MG63 (cell line): ENCODE measurements around the gene HAO2. TPM values are rescaled to one million over a fixed set of nuclear protein-coding genes. Genes with fewer than 3 reads are reported as not detected.
A peak's percentile ranks its signal among the peaks of the same experiment; 100 is the strongest.
"Not testable (repeated sequence)": the region's sequence is repeated elsewhere in the genome, so short reads cannot be mapped to it uniquely, and the experiment has no call there.

ENCODE experiments used
- DNase-seq: peaks from one replicate; pipeline ENCODE4 v3.0.0-alpha.2; 2020
- H3K27me3 ChIP-seq: fragments of 250-450 bp; sonication (Bioruptor Pico); 2 replicates; pipeline ENCODE4 v1.5.1; 2020; ENCODE audit warnings: mild to moderate bottlenecking, moderate library complexity
- H3K36me3 ChIP-seq: fragments of 250-450 bp; sonication (Bioruptor Pico); 2 replicates; pipeline ENCODE4 v1.5.1; 2020; ENCODE audit warnings: mild to moderate bottlenecking, moderate library complexity
- H3K4me3 ChIP-seq: fragments of 250-450 bp; sonication (Bioruptor Pico); 2 replicates; pipeline ENCODE4 v1.5.1; 2020; ENCODE audit warnings: mild to moderate bottlenecking, moderate library complexity
- H3K9me3 ChIP-seq: fragments of 250-450 bp; sonication (Bioruptor Pico); 2 replicates; pipeline ENCODE4 v1.5.1; 2020; ENCODE audit warnings: mild to moderate bottlenecking, moderate library complexity
- total RNA-seq: library from RNA; depleted of rRNA; stranded (reverse); fragments of >200 nt; shearing (Covaris generic); gene quantifications from 2 replicates; pipeline ENCODE4 v1.2.3, GENCODE V29; 2014; ENCODE audit warnings: low replicate concordance

The HAO2 gene
- total RNA-seq, 1 experiment from 2014 or later = not detected

DNA sequence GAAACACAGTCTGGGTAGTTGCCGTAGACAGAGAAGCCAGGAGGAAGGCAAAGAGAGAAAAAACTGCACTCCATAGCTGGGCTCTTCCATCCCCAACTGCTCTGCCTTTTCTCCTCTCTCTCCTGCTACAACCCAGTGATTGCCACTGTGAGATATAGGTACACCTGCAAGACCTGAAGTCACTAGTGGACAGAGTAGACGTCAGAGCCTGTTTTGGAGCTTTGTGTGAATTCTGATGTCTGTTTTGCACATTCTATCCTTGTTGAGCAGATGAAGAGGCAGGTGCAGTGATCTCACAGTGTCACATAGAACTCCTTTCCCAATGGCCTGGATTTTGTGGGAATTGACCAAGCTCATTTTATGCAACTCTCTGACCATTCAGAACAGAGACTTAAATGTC lies 2.2 kb downstream of the HAO2 start:
- Histone ChIP-seq H3K36me3 (no peaks in the 10 kb centered on the region), H3K4me3 (no peak overlapping the region), H3K27me3 (no peaks in the 10 kb centered on the region), H3K9me3 (no peaks in the 10 kb centered on the region)
- no peak for DNase-seq

DNA sequence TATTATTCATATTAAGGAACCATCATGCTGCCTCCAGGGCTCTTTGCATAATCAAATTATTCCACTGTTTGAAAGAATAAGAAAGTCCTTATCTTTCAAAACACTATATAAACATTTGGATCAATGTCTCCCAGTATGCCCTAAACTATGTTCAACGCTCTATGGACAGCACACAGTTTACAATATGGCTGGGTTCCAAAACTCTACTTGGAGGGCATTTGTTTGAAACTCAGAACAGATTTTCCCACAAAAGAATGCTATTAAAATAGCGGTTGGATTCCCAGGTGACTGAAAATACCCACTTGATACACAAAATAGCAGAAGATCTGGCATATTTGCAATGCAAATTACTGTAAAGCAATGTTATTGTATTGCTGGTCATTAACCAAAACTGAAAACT lies 3.2 kb downstream of the HAO2 start:
- Histone ChIP-seq H3K4me3 (no peak overlapping the region), H3K9me3 (no peaks in the 10 kb centered on the region), H3K36me3 (no peaks in the 10 kb centered on the region), H3K27me3 (no peaks in the 10 kb centered on the region)
- DNase-seq = no peak

DNA sequence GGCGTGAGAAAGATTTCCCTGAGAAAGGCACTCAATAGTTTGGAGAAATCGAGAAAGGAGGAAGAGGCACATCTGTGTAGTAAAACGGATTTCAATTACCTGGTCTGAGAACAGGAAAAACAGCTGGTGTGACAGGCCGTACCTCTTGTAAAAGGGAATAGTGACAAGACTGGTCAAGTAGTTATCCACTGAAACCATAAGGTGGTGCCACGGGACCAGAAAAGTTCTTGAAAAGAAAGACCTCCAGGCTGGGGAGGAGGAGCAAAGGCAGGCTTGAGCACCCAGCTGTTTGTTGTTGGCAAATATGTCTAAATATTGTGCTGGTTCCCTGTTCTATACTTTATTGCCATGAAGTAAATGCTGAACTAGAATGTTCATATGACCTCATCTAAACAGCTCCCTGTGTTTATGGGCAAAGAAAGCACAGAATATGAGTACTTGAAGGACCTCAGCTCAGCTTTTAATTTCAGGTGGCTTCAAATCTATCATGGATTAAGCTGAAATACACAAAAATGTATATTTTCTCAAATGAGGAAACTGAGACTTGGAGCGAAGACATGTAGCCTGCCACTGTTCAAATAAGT lies 4.0 kb downstream of the HAO2 start:
- no peaks in the 10 kb centered on the region for H3K36me3 ChIP-seq
- H3K4me3 ChIP-seq = no peak overlapping the region
- H3K27me3 ChIP-seq = no peaks in the 10 kb centered on the region
- peak; percentile 26 for DNase-seq
- H3K9me3 ChIP-seq = no peaks in the 10 kb centered on the region

DNA sequence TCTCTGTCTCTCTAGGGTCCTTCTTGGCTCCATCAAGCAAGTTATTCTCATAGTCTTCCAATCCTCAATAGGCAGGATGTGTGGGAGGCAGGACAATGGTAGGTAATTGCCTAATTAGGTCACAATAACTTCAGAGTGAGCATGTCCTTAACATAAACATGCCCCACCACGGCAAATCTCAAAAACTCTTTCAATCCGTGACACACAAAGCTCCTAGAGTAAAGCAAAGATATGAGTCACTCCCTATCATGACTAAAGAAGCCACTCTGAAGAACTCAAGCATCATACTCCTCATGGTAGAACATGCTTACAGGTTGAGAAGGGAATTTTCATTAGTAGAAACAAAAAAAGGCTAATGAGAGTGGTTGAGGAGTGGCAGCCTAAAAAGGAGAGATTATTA lies 4.9 kb downstream of the HAO2 start:
- DNase-seq = peak; percentile 55
- H3K36me3 ChIP-seq = no peaks in the 10 kb centered on the region
- H3K27me3 ChIP-seq = no peaks in the 10 kb centered on the region
- H3K4me3 ChIP-seq = no peak overlapping the region
- no peaks in the 10 kb centered on the region for H3K9me3 ChIP-seq

DNA sequence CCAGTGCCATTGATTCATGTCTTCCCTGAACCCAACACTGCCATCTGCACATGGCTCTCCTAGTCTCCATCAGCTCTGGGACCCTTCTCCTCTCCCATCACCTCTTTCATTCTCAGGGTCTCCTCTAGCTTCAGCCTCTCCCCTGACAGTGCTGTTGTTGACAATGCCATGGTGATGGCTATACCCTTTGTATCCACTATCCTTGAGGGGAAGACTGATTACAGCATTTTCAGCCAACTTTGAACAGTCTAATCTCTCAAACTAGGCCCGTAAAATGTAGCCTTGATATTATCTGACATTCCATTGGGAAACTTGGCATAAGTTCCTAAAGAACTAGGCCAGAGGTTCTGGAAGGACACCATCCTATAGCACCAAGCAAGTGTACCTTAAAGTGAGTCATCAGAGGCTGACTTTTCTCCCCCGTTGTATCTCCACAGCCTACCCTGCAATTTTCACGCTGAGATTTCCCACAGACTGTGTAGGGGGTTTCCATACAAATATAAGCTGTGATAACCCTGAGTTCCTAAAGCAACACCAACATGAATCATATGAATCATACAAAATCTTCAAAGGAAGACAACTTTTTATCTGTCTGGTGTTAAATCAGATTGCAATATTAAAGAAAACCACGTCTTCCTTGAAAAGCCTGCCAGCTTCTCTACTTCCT lies 5.8 kb downstream of the HAO2 start:
- Histone ChIP-seq H3K4me3 (no peak overlapping the region), H3K27me3 (no peaks in the 10 kb centered on the region), H3K36me3 (no peaks in the 10 kb centered on the region), H3K9me3 (no peaks in the 10 kb centered on the region)
- DNase-seq = no peak

DNA sequence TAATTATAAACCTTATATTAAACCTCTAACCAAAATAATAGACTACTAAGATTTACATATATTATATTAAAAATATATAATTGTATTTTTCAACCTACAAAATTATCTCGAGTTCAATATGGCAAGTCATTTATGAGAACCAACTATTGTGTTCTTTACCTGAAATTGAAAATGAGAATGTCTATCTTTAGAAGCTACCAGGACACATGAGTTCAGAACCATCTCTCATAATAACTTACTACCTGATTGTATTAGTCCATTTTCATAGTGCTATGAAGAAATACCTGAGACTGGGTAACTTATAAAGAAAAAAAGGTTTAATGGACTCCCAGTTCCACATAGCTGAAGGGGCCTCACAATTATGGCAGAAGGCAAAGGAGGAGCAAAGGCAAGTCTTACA lies 6.8 kb downstream of the HAO2 start:
- Histone ChIP-seq H3K27me3 (no peaks in the 10 kb centered on the region), H3K4me3 (no peak overlapping the region), H3K9me3 (no peaks in the 10 kb centered on the region), H3K36me3 (no peaks in the 10 kb centered on the region)
- no peak for DNase-seq

DNA sequence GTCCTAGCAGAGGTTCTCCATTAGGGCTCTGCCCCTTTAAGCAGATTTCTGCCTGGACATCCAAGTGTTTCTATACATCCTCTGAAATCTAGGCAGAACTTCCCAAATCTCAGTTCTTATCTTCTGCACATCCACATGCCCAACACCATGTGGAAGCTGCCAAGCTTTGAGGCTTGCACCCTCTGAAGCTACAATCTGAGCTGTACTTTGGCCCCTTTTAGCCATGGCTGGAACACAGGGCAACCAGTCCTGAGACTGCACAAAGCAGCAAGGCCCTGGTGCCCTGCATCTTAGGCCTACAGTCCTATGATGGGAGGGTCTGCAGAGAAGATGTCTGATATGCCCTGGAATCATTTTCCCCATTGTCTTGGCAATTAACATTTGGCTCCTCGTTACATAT lies 8.0 kb downstream of the HAO2 start:
- DNase-seq = no peak
- Histone ChIP-seq H3K4me3 (no peak overlapping the region), H3K9me3 (no peaks in the 10 kb centered on the region), H3K36me3 (no peaks in the 10 kb centered on the region), H3K27me3 (no peaks in the 10 kb centered on the region)

DNA sequence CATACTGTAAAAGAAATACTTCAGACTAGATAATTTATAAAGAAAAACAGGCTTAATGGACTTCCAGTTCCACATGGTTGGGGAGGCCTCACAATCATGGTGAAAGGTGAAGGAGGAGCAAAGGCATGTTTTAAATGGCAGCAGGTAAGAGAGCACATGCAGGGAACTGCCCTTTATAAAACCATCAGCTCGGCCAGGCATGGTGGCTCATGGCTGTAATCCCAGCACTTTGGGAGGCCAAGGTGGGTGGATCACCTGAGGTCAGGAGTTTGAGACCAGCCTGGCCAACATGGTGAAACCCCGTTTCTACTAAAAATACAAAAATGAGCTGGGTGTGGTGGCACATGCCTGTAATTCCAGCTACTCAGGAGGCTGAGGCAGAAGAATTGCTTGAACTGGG lies 9.0 kb downstream of the HAO2 start:
- H3K27me3 ChIP-seq, DNase-seq, H3K36me3 ChIP-seq, H3K4me3 ChIP-seq, H3K9me3 ChIP-seq: not testable (repeated sequence)

DNA sequence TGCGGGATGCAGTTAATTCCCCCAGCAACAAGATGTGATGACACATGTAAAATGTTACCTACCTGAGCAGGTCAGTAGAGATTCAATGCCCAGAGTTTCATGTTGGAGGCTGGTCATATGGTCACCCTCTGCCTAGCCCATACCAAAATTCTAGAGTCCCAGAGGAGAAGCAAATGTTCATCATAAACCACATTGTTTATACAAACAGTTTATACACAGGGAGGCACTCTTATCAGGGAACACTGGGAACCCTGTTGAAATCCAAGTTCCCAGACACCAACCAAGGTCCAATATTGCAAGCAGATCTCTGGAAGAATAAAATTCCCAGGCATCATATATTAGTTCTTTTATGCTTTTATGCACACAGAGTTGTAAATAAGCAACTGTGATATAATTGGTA lies 10.5 kb downstream of the HAO2 start:
- H3K4me3 ChIP-seq = no peak overlapping the region
- no peaks in the 10 kb centered on the region for H3K9me3 ChIP-seq
- no peaks in the 10 kb centered on the region for H3K36me3 ChIP-seq
- no peak for DNase-seq
- H3K27me3 ChIP-seq = no peaks in the 10 kb centered on the region

DNA sequence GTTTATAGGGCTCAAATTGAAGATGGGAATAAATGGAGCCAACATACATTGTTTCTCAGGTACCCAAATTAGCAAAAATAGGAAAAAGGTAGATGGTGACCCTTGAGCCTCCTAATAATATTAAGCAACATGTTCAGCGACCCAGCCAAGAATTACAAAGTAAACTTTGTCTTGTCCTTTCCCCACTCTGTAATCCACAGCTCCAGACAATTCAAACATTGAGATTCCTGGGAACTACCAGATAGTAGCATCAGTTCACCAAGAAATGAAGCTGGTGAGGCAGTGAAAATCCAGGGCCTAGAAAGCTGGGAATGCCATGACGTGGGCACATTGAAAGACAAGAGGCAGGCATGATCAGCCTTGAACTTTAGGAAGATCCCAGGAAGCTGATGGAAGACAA lies 11.7 kb downstream of the HAO2 start:
- Histone ChIP-seq H3K36me3 (no peaks in the 10 kb centered on the region), H3K27me3 (no peaks in the 10 kb centered on the region), H3K4me3 (no peak overlapping the region), H3K9me3 (no peaks in the 10 kb centered on the region)
- DNase-seq = no peak

DNA sequence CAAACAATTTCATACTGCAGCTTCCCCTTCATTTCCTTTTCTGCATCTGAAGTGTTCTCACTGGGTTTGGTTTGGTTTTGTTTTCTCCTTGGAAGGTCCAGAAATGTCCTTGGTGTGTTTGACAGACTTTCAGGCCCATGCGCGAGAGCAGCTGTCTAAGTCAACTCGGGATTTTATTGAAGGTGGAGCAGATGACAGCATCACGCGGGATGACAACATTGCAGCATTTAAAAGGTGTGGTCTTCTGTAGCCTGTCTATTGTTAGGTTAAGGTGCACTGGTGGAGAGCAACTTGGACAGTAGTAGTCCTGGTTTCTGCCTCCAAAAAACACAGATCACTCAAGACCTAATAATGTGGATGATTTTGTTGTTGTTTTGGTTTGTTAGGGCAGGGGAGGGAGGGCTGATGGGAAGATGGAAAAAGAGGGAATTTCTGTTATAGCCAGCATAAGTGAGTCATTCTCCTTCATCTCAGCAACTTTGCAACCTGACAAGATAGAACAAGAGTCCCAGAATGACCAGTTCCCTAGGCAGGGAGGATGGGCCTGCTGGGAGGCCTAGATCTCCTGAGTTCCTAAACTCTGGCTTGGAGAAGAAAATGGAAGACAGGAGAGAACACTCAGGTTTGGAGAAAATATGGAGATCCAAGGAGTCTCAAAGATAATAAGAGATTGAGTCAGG lies 12.5 kb downstream of the HAO2 start:
- DNase-seq = no peak

DNA sequence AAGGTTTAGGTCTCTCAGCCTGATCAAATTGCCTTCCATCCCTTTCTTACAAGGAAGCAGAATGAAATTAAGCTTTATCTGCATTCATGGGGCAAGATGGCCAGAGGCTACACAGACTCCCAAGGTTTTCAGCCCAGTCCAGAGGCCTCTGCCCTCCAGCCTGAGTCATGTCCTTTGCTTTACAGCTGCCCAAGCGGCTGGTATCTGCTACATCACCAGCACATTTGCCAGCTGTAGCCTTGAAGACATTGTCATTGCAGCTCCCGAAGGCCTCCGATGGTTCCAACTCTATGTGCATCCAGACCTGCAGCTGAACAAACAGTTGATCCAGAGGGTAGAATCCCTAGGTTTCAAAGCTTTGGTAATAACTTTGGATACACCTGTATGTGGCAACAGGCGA lies 16.0 kb downstream of the HAO2 start:
- DNase-seq = no peak
- H3K9me3 ChIP-seq = no peaks in the 10 kb centered on the region
- H3K4me3 ChIP-seq = no peak overlapping the region
- no peaks in the 10 kb centered on the region for H3K36me3 ChIP-seq
- H3K27me3 ChIP-seq = no peaks in the 10 kb centered on the region

More for the DNA sequence above, 12.5 kb downstream of the HAO2 start:
- Histone ChIP-seq H3K36me3 (no peaks in the 10 kb centered on the region), H3K4me3 (no peak overlapping the region), H3K27me3 (no peaks in the 10 kb centered on the region), H3K9me3 (no peaks in the 10 kb centered on the region)

DNA sequence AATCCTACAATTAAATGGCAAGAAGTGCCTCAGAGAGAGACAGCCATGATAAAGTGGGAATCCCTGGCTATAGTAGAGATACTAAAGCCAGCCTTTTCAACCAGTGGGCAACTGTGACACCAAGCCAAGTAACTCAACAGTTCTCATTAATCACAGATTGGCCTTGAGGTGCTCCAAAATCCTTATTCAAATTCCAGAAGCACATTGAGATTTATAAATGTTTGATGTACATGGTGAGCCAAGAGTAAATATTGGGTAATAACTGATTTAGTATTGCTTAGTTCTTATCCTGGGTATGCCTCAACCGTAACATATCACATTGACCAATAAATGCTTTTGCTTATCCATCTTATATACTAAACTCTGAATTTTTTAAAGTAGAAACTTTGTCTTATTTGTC lies 17.1 kb downstream of the HAO2 start:
- Histone ChIP-seq H3K9me3 (no peaks in the 10 kb centered on the region), H3K4me3 (no peak overlapping the region), H3K36me3 (no peaks in the 10 kb centered on the region), H3K27me3 (no peaks in the 10 kb centered on the region)
- no peak for DNase-seq

DNA sequence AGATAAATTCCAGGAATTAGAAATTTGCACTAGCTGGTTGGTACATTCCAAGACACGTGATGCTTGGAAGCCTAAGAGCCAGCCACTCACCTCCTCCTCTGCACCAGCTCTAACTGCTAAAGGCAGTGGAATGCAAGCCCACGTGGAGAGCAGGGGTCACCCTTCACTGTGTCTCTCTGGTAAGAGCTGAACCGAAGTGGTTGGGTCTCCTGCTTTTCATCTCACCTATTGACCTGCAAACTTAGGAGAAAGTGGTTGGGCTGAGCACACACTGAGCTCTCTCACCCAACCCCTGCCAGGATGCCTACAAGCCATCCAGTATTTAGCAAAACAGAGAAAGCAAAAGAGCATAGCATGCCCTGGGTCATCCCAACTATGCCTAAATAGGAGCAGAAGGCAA lies 19.3 kb downstream of the HAO2 start:
- Histone ChIP-seq H3K9me3 (no peaks in the 10 kb centered on the region), H3K4me3 (no peak overlapping the region), H3K36me3 (no peaks in the 10 kb centered on the region), H3K27me3 (no peaks in the 10 kb centered on the region; the same call in 1 of the 2 replicates)
- no peak for DNase-seq

DNA sequence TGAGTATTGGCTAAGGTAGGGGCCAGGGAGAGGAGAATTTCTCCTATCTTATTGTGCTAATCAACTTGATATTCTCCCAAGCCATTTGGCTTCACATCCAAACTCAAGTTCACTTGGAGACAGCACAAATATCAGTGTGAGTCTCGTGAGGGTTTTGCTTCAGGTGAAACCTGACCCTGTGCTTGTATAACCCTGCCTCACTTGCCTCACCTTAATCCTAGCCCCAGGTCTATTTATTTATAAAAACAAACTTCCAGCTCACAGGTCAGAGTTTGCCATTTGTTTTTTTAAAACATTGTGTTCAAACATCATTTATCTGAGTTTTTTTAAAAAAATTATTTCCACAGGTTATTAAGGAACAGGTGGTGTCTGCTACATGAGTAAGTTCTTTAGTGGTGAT lies 19.9 kb downstream of the HAO2 start:
- Histone ChIP-seq H3K36me3 (no peaks in the 10 kb centered on the region), H3K4me3 (no peak overlapping the region), H3K27me3 (no peaks in the 10 kb centered on the region; the same call in 1 of the 2 replicates), H3K9me3 (no peaks in the 10 kb centered on the region)
- DNase-seq = no peak

DNA sequence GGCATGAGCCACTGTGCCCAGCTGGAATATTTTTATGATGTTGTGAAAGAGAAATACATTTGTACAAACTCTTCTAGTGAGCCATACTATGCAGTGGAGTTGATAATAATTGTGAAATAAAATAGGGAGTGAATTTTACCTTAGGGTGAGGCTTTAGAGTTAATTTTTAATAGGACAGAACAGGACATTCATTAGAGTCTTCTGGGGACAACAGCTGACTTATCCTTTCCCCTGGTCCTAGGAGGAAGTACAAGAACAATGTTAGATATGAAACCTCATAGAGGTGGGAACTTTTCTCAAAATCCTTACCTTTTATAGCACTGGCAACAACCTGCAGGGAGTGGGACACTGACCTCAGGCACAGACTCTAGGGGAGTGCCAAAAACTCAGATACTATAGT lies 21.9 kb downstream of the HAO2 start:
- Histone ChIP-seq H3K9me3 (no peaks in the 10 kb centered on the region), H3K4me3 (no peak overlapping the region), H3K27me3 (no peaks in the 10 kb centered on the region; the same call in 1 of the 2 replicates), H3K36me3 (no peaks in the 10 kb centered on the region)
- DNase-seq = no peak

DNA sequence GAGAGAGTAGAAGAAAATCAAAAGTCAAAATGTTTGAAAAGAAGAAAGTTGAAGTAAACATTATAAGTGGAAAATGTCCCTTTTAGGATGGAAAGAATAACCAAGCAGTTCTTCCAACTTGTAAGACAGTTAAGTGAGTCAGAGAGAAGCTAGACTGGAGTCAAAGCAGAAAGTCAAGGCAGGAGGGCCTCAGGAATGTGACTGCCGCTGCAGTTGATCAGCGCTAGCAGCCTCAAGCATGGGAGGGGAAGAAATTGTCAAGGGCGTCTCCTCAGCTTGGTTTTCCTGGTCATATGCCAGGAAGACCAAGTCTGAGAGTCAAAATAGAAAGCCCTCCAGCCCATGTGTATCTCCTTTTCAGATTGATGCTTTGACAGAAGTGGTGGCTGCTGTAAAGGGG lies 23.2 kb downstream of the HAO2 start:
- Histone ChIP-seq H3K27me3 (no peaks in the 10 kb centered on the region; the same call in none of the 2 replicates), H3K4me3 (no peak overlapping the region), H3K9me3 (no peaks in the 10 kb centered on the region), H3K36me3 (no peaks in the 10 kb centered on the region)
- DNase-seq = no peak

DNA sequence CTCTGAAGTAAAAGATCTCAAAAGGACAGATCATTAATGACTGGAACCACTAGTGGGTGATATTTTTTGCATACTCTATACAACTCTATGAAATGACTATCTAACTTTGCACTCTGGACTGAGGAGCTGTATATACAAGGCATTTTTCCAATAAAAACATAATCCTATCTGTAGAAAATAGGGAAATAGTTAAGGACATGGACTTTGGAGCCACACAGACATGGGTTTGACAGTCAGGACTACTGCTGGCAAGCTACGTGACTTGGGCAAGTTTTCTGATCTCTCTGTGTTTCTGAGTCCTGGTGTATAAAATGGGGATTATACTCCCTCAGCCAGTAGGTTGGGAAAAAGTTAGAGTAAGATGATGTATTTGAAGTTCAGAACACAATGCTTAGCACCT lies 25.5 kb downstream of the HAO2 start:
- Histone ChIP-seq H3K36me3 (no peaks in the 10 kb centered on the region), H3K27me3 (no peaks in the 10 kb centered on the region; the same call in none of the 2 replicates), H3K9me3 (no peaks in the 10 kb centered on the region), H3K4me3 (no peak overlapping the region)
- no peak for DNase-seq
